Keratinocyte (primary cell): ENCODE results near the gene TMEM132D.

Source experiments
- EZH2 ChIP-seq: IDR thresholded peaks from one replicate; pipeline ENCODE4 v1.6.1; 2012; ENCODE audit warnings: inconsistent platforms, mild to moderate bottlenecking, low read length, moderate library complexity
- TF ChIP-seq, protein P1 (sequence below), 3 experiments: IDR thresholded peaks in 1 of 3; conservative IDR thresholded peaks in 1 of 3; optimal IDR thresholded peaks in 1 of 3; 2 replicates in 2 of 3; 3 replicates in 1 of 3; pipeline versions ENCODE3 to v1.5.1; 2011; ENCODE audit warnings: low read length in 3 of 3, mild to moderate bottlenecking in 3 of 3, moderate library complexity in 2 of 3, control low read depth in 1 of 3, inconsistent platforms in 1 of 3; ENCODE audit not compliant: insufficient read depth in 2 of 3; ENCODE audit errors: extremely low read depth in 1 of 3

DNA sequence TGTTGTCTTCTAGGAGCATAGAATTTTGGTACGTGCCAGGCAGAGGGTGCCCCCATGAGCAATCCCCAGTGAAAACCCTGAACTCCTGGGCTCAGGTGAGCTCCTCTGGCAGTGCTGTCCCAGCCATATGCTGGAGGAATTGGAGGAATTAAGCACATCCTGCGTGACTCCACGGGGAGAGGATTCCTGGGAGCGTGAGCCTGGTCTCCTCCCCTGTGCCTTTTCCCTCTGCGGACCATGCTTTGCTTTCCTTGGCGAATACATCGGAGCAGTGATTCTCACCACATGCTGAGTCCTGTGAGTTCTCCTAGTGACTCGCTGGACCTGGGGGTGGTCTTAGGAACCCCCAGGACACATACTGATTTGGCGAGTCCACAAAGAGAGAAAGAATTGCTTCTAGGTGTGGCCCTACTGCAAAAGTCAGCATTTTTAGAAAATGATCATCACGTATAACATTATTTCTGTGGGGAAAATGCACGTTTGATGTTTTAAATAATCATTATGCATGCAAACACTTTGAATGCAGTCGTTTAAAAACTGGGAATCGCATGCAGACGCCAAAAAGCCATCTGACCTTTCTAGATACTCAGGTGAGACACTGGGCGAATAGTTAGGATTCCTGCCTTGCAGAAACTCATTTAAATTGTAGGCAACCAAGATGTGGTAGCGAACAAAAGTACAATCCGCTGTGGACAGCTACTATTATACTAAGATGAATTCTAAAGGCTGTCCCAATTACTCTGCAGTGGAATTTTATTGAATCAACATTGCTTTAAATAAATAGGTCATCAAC, 370.9 kb downstream of the TMEM132D start:
- TF ChIP-seq, protein P1, sequence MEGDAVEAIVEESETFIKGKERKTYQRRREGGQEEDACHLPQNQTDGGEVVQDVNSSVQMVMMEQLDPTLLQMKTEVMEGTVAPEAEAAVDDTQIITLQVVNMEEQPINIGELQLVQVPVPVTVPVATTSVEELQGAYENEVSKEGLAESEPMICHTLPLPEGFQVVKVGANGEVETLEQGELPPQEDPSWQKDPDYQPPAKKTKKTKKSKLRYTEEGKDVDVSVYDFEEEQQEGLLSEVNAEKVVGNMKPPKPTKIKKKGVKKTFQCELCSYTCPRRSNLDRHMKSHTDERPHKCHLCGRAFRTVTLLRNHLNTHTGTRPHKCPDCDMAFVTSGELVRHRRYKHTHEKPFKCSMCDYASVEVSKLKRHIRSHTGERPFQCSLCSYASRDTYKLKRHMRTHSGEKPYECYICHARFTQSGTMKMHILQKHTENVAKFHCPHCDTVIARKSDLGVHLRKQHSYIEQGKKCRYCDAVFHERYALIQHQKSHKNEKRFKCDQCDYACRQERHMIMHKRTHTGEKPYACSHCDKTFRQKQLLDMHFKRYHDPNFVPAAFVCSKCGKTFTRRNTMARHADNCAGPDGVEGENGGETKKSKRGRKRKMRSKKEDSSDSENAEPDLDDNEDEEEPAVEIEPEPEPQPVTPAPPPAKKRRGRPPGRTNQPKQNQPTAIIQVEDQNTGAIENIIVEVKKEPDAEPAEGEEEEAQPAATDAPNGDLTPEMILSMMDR (optimal IDR thresholded peaks at IDR 0.05 in 1 of 3, IDR thresholded peaks at IDR 0.05 in 1 of 3, conservative IDR thresholded peaks at IDR 0.05 in 1 of 3; ENCODE audit: extremely low read depth in 1 of 3, insufficient read depth in 2 of 3, low read length in 3 of 3) = no peak
- TF ChIP-seq EZH2 = no peak
